ENCODE data around the gene PWWP2A.

GRCh38 chr5:160133071-160133917 is 14.0 kb upstream of the PWWP2A start:
- TF ChIP-seq EP300 (IDR thresholded peaks at IDR 0.05) (no peak), POLR2AphosphoS5 (IDR thresholded peaks at IDR 0.05) (no peak), CTCF (IDR thresholded peaks at IDR 0.05) (no peak), POLR2A (IDR thresholded peaks at IDR 0.05) (no peak)
